ENCODE results near the gene EPHA5.
A peak's percentile ranks its signal among the peaks of the same experiment; 100 is the strongest.

The EPHA5 gene

DNA sequence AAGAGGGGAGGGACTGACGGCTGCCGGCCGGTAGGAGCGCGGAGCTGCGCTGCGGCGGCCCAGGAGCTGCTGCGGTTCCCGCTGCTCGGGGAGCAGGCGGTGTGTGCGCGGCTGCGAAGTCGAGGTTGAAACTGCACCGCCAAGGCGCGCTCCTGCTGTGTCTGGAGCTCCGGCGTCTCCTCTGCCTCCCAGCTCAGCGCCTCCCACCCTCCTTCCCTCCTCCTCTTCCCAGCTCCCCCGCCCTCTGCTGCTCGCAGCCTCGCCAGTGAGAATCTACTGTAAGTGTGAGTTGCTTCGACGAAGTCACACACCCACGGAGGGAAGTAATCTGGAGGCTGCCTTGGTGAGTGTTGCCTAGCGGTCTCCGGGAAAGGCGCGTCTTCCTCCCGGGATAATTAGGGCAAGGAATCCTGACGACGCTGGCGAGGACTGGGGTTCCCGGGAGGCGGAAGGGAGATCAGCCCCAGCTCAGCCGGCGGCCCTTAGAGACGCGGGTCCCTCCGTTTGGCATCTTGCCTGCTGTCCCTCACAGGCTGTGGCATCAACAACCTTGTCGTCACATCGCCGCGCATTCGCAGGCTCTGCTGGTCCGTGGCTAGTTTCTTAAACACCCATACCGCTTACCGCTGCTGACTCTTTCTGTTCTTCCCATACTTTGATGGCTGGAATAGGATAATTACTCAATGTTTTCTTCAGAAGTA lies at the start of gene EPHA5:
Gene EPHA5 (minus strand): TSS at position 159 of the 701 bp plus-strand sequence. CDS start 747 bp downstream, outside the sequence.
- peak within 1 kb of the TSS; percentile 53 for H3K4me3 ChIP-seq (ENCODE audit: low read length)
- TF ChIP-seq, protein P1, sequence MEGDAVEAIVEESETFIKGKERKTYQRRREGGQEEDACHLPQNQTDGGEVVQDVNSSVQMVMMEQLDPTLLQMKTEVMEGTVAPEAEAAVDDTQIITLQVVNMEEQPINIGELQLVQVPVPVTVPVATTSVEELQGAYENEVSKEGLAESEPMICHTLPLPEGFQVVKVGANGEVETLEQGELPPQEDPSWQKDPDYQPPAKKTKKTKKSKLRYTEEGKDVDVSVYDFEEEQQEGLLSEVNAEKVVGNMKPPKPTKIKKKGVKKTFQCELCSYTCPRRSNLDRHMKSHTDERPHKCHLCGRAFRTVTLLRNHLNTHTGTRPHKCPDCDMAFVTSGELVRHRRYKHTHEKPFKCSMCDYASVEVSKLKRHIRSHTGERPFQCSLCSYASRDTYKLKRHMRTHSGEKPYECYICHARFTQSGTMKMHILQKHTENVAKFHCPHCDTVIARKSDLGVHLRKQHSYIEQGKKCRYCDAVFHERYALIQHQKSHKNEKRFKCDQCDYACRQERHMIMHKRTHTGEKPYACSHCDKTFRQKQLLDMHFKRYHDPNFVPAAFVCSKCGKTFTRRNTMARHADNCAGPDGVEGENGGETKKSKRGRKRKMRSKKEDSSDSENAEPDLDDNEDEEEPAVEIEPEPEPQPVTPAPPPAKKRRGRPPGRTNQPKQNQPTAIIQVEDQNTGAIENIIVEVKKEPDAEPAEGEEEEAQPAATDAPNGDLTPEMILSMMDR (conservative IDR thresholded peaks at IDR 0.05; ENCODE audit: low read length): peak; percentile 22
- peak; percentile 50 for DNase-seq (ENCODE audit: low read depth)

GRCh38 chr4:65719635-65720034 lies 49.3 kb upstream of the EPHA5 start:
- H3K4me3 ChIP-seq (ENCODE audit: low read length): no peak overlapping the region
- TF ChIP-seq, protein P1 (conservative IDR thresholded peaks at IDR 0.05; ENCODE audit: low read length): no peak
- no peak for DNase-seq (ENCODE audit: low read depth)

DNA sequence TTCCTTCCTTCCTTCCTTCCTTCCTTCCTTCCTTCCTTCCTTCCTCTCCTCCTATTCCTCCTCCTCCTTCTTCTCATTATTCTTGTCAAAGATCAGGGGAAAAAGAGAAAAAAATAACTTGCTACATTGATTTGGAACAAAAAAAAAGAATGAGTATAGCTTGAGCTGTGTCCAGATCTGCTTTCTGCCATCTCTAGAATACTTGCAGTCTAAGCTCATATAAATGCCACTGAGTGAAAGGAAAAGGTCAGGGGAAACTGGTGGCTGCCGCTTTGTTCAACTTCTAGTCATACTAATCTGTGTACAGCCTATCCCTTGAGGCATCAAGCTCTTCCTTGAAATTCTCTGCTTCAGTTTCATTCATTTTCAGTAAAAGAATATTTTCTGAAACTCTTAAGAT lies 28.3 kb upstream of the EPHA5 start:
- TF ChIP-seq, protein P1 (conservative IDR thresholded peaks at IDR 0.05; ENCODE audit: low read length): no peak
- no peak for DNase-seq (ENCODE audit: low read depth)
- H3K4me3 ChIP-seq (ENCODE audit: low read length): no peak overlapping the region

- TF ChIP-seq, protein P1 (conservative IDR thresholded peaks at IDR 0.05; ENCODE audit: low read length): no peak
- no peak for DNase-seq (ENCODE audit: low read depth)
- no peak overlapping the region for H3K4me3 ChIP-seq (ENCODE audit: low read length)
Observed at GRCh38 chr4:65696436-65696835, 26.1 kb upstream of the EPHA5 start.

GRCh38 chr4:65671372-65671771 lies 1.1 kb upstream of the EPHA5 start:
- TF ChIP-seq, protein P1 (conservative IDR thresholded peaks at IDR 0.05; ENCODE audit: low read length): no peak
- no peak for DNase-seq (ENCODE audit: low read depth)
- H3K4me3 ChIP-seq (ENCODE audit: low read length): no peak overlapping the region

DNA sequence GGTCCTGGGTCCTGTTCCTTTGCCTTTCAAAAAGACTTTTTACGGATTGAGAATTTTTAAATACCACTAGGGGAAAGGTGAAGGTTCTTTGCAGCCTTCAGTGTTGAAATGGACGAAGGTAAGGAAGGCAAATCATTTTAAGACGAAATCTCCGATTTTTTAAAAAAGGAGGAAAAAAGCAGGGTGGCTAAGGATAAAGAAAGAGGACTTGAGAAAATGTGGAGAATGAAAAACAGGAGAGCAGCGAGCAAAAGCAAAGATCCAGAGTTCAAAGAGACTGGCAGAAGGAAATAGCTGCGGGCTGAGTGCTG lies 314 bp downstream of the EPHA5 start:
- TF ChIP-seq, protein P1 (conservative IDR thresholded peaks at IDR 0.05; ENCODE audit: low read length): no peak
- DNase-seq (ENCODE audit: low read depth): no peak
- H3K4me3 ChIP-seq (ENCODE audit: low read length): peak overlapping the region; percentile 53

All from AG10803 (cell line).